Neural cell (in vitro differentiated cells): ENCODE measurements around the gene KRT28.

Source experiments
- CTCF ChIP-seq: fragments of 450-650 bp; IDR thresholded peaks from 2 replicates; pipeline ENCODE4 v1.5.1; 2014; ENCODE audit warnings: antibody characterized with exemption, mild to moderate bottlenecking, moderate library complexity; ENCODE audit not compliant: poor library complexity, severe bottlenecking
- EP300 ChIP-seq: fragments of 450-650 bp; conservative IDR thresholded peaks from 2 replicates; pipeline ENCODE4 v1.6.1; 2014; ENCODE audit warnings: antibody characterized with exemption, mild to moderate bottlenecking, moderate library complexity; ENCODE audit not compliant: poor library complexity, severe bottlenecking
- EZH2 ChIP-seq: fragments of 200-600, 300-800 bp; shearing (Covaris generic), sonication (generic); IDR thresholded peaks from 2 replicates; pipeline ENCODE4 v1.6.1; 2014; ENCODE audit warnings: antibody characterized with exemption, low read length, borderline replicate concordance, mild to moderate bottlenecking; ENCODE audit not compliant: insufficient read depth, poor library complexity, severe bottlenecking
- MXI1 ChIP-seq: fragments of 450-650 bp; conservative IDR thresholded peaks from 2 replicates; pipeline ENCODE4 v1.6.1; 2014; ENCODE audit warnings: antibody characterized with exemption, mild to moderate bottlenecking; ENCODE audit not compliant: poor library complexity, severe bottlenecking
- POLR2AphosphoS5 ChIP-seq: IDR thresholded peaks from 2 replicates; pipeline ENCODE4 v1.6.1; 2012
- RAD21 ChIP-seq: fragments of 450-650 bp; conservative IDR thresholded peaks from 2 replicates; pipeline ENCODE4 v1.6.1; 2014; ENCODE audit warnings: antibody characterized with exemption, mild to moderate bottlenecking, moderate library complexity
- REST ChIP-seq: IDR thresholded peaks from 2 replicates; pipeline ENCODE4 v1.6.1; 2012; ENCODE audit warnings: borderline replicate concordance
- SMC3 ChIP-seq: fragments of 450-650 bp; conservative IDR thresholded peaks from 2 replicates; pipeline ENCODE4 v1.6.1; 2014; ENCODE audit warnings: antibody characterized with exemption, mild to moderate bottlenecking, moderate library complexity; ENCODE audit not compliant: poor library complexity
- TAF1 ChIP-seq: IDR thresholded peaks from 2 replicates; pipeline ENCODE4 v1.6.1; 2012; ENCODE audit warnings: low read depth

DNA sequence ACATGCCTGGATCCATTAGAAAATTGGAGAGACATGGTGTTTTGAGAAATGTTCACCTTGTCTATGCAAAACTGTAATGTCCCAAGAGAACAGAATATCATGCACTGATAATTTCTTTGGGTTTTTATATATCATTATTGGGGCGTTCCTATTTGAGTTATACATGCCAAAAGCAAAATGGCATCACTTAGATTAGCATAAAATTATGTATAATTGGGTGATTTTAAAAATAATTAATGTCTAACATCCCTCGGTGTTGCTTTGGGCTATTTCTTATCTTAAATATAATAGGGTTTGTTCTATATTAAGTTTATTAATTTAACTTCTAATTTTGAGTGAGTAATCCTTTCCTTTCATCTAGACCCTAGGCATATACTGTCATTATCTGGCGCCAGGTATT lies at the start of gene KRT28:
- TF ChIP-seq CTCF, result no peak
- TF ChIP-seq MXI1, result no peak
- no peak for TF ChIP-seq POLR2AphosphoS5
- no peak for TF ChIP-seq TAF1
- TF ChIP-seq EP300, result no peak
- no peak for TF ChIP-seq REST
- no peak for TF ChIP-seq EZH2
- no peak for TF ChIP-seq RAD21
- TF ChIP-seq SMC3, result no peak
